Hepatocyte (in vitro differentiated cells): ENCODE measurements around the gene TRMT2A.

ENCODE experiments used
- EZH2 ChIP-seq: fragments of 200-600 bp; sonication (generic); IDR thresholded peaks from 2 replicates; pipeline ENCODE4 v1.6.1; 2016; ENCODE audit warnings: antibody characterized with exemption, mild to moderate bottlenecking, borderline replicate concordance
- EZH2phosphoT487 ChIP-seq: fragments of 200-600 bp; sonication (generic); IDR thresholded peaks from one replicate; pipeline ENCODE4 v1.6.1; 2018; ENCODE audit warnings: antibody characterized with exemption, mild to moderate bottlenecking, low read depth, moderate library complexity; ENCODE audit not compliant: unreplicated experiment, severe bottlenecking
- TF ChIP-seq, protein P1 (sequence below): fragments of 200-600 bp; sonication (generic); IDR thresholded peaks from 2 replicates; pipeline ENCODE4 v1.5.1; 2016; ENCODE audit warnings: antibody characterized with exemption, mild to moderate bottlenecking; ENCODE audit not compliant: poor library complexity

DNA sequence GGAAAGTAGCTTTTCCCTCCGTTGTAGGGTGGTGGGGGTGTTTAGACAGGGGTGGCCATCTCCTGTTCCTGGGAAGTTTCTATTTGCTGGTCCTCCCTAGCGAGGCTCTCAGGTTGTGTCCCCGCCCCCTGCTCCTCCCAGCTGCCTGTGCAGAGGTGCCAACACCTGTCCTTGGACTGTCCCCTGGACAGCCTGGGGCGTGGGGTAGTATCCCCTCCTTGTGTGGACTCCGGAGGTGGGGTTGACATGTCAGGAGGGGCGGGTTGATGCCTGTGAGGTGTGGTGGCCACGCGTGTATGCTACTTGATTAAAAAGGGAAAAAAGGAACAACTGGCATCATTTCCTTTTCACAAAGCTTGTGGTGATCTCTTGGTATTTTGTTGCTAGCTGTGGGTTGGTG is 15.4 kb downstream of the TRMT2A start:
- TF ChIP-seq, protein P1, sequence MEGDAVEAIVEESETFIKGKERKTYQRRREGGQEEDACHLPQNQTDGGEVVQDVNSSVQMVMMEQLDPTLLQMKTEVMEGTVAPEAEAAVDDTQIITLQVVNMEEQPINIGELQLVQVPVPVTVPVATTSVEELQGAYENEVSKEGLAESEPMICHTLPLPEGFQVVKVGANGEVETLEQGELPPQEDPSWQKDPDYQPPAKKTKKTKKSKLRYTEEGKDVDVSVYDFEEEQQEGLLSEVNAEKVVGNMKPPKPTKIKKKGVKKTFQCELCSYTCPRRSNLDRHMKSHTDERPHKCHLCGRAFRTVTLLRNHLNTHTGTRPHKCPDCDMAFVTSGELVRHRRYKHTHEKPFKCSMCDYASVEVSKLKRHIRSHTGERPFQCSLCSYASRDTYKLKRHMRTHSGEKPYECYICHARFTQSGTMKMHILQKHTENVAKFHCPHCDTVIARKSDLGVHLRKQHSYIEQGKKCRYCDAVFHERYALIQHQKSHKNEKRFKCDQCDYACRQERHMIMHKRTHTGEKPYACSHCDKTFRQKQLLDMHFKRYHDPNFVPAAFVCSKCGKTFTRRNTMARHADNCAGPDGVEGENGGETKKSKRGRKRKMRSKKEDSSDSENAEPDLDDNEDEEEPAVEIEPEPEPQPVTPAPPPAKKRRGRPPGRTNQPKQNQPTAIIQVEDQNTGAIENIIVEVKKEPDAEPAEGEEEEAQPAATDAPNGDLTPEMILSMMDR: no peak
- TF ChIP-seq EZH2phosphoT487: no peak
- no peak for TF ChIP-seq EZH2
